Activated CD8-positive, alpha-beta memory T cell treated with anti-CD3 and anti-CD28 coated beads, Interleukin-2, amount 50 U/mL, for 24 hours (primary cell): Measurements from ENCODE around the gene TEX13A.
"Not testable (repeated sequence)": the region's sequence is repeated elsewhere in the genome, so short reads cannot be mapped to it uniquely, and the experiment has no call there.

Source experiments
- DNase-seq: peaks from one replicate; pipeline ENCODE4 v3.0.0-alpha.2; 2020; ENCODE audit errors: extremely low read depth

Gene TEX13A, protein sequence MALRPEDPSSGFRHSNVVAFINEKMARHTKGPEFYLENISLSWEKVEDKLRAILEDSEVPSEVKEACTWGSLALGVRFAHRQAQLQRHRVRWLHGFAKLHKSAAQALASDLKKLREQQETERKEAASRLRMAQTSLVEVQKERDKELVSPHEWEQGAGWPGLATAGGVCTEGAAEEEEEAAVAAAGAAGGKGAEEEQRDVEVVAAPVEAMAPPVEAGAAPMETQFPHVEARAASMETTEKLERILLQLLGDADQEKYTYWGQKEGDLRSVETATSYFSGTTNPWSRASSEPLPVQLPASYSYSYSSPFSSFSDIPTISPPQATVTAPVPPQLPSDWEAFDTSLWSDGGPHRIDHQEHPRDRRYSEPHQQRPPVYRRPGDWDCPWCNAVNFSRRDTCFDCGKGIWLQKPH

DNA sequence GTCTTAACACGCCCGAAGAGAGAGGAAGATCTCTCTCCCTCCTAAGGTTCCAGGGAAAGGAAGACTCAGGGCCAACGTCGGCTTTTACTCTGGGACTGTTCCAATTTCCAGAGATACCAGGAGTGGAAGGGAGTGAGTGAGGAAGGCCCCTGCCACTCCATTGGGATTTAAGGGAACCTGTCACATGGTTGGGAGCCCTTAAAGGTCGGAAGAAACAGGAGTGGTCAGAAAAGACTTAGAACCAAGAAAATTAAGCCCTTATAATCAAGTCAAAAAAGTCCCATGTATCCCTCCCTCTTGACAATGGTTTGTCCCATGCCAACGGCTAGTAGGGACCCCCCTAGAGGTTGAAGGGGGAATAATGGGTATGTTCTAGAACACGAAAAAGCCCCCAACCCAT lies at the start of gene TEX13A:
Gene TEX13A (minus strand): TSS at position 59 of the 400 bp plus-strand sequence. CDS start 297 bp downstream, outside the sequence.
- DNase-seq: no peak

DNA sequence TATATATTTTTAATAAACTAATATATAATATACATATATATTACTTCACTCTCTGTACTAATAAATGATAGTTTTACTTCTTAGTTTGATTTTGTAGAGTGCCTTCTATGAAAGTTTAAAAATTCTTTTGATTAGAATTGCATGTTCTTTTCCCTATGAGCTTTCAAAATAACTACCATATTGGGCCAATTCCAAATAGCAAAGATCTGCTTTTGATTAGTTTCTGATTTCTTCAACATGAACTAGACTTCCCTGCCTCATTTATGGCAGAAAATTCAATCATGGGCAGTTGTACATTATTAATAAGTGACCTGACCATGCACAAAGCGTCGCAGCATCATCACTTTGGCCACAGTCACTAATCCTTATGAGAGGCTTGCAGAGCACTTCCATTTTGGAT lies 48.9 kb upstream of the TEX13A start:
- DNase-seq: no peak

DNA sequence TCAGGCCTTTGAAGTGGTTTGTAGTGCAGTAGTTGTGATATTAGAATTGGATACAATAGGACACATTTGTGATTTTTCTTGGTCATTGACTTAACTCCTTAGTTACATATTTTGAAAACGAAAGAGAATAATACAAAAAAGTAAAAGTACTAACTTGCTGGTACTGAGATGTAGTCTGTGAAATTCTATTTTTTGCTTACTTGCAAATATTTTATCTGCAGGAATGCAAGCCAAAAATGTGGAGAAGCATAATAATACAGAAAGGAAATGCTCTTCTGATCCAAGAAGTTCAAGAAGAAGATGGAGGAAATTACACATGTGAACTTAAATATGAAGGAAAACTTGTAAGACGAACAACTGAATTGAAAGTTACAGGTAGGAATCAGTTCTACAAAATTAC lies 46.7 kb upstream of the TEX13A start:
- DNase-seq: no peak

- no peak for DNase-seq
These were observed 46.0 kb upstream of the TEX13A start for GRCh38 chrX:105266456-105266855.

DNA sequence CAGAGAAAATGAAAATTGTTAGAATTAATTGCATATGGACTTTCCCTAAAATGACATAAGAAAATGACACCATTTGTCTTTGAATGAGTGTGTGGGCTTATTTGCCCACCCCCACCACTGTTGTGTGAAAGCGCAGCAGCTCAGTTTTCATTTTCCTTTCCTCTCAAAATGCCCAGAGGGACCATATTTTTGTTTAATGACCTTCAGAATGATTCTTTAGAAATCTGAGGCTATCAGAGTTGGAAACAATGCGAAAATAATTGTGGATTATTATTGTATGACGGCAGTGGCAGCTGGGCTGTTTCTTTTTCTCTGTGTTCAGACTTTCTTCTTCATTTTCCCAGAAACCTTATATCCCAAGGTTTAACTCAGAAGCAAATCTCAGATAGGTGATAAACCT lies 44.6 kb upstream of the TEX13A start:
- DNase-seq: no peak

DNA sequence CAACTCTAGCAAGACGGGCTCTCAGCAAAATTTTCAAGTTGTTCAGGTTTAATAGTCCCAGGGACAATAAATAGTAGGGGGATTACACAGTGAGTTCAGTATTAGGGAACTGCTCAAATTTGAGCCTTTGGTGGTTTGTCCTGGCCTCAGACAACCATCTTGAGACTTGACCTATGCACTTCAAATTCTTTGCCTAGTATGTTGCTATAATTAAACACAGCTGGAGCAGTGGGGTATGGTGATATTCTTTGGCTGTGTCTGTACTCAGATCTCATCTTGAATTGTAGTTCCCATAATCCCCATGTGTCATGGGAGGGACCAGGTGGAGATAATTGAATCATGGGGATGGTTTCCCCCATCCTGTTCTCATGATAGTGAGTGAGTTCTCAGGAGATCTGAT lies 43.3 kb upstream of the TEX13A start:
- no peak for DNase-seq

DNA sequence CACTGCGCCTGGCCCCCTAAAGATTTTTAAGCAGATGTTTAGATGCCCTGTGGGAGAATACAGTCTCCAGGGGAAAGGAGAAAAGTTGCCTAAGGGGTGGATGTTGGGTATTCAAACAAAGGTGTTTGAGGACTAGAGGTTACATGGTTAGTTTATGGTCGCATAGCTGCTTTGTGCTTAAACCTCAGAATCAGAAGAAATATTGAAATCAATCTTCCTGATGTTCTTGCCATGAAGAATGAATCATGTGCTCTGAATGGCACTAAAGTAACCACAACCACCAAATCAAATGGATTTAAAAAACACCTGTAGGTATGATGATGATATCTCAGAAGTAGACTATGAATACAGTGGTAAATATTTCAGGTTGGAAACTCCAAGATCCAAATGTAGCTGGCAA lies 42.7 kb upstream of the TEX13A start:
- DNase-seq: no peak

- no peak for DNase-seq
These were observed 40.0 kb upstream of the TEX13A start for GRCh38 chrX:105260291-105261043.

DNA sequence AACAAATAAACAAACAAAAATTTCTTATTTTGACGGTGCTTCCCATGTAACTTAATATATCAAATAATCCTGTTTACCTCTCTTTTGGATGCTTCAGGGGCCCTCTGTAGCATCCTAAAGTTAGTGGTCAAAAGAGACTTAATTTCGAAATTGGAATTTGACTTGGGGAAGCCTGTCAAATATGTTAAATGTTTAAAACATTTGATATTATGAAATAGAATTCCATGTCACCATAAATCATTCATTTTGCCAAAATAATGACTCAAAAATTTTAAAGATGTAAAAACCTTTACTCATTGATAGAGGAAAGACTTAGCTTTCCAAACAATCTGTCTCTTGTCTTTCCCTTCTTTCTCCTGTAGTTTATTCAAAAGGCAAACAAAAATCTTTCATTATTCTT lies 20.6 kb upstream of the TEX13A start:
- DNase-seq: no peak

GRCh38 chrX:105237407-105237806 lies 16.9 kb upstream of the TEX13A start:
- DNase-seq: not testable (repeated sequence)

DNA sequence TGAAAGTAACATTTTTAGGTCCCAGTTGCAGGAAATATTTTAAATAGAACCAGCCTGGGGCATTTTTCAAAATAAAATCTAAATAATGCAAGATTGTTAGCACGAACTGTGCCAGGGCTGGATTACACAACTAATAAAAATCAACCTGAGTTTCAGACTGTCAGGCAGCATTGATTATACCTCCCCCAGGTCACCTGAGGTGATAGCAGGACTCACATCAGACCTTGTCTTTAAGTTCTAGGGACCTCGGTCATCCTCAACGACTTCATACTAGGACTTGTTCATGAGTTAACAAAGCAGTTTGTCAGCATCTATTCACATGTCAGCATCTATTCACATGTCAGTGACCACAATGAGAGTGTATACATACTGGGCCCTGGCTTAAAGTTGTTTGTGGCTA lies 8.7 kb upstream of the TEX13A start:
- no peak for DNase-seq

- no peak for DNase-seq
These were observed 8.1 kb upstream of the TEX13A start for GRCh38 chrX:105228602-105229001.

GRCh38 chrX:105226499-105226898 lies 6.0 kb upstream of the TEX13A start:
- no peak for DNase-seq

DNA sequence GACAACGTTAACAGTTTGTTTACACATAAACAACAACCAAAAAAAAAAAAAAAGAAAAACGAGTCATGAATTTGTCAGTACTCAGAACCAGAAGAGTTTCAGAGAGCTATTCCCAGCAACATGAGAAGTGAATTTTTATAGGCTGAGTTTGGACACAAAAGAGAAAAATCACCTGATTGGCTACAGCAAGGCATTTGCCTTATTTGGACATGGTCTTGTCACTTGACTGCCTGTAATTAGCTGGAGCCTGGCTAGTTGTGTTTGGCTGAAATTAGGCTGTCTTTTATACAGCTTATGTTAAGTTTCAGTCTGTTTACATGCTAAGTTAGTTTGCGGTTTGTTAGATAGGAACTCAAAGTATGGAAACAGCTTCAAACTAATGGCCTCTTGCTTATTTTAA lies 880 bp upstream of the TEX13A start:
- no peak for DNase-seq

DNA sequence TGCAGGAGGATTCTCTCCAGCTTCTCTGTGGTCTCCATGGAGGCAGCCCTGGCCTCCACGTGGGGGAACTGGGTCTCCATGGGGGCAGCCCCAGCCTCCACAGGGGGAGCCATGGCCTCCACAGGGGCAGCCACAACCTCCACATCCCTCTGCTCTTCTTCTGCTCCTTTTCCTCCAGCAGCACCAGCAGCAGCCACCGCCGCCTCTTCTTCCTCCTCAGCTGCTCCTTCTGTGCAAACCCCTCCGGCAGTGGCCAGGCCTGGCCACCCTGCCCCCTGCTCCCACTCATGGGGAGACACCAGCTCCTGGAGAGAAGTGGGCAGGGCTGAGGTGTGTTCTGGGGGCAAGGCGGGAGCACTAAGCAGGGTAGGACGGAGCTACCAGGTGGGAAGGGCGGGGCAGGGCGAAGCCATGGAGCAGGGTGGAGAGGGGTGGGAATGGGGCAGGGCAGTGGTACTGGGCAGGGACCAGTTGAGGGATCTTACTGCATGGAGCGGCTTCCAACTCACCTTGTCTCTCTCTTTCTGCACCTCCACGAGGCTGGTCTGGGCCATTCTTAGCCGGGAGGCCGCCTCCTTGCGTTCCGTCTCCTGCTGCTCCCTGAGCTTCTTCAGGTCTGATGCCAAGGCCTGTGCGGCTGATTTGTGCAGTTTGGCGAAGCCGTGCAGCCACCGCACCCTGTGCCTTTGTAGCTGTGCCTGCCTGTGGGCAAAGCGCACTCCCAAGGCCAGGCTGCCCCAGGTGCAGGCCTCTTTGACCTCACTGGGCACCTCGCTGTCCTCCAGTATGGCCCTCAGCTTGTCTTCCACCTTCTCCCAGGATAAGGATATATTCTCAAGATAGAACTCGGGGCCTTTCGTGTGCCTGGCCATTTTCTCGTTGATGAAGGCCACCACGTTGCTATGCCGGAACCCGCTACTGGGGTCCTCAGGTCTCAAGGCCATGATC lies 766 bp downstream of the TEX13A start:
- no peak for DNase-seq

DNA sequence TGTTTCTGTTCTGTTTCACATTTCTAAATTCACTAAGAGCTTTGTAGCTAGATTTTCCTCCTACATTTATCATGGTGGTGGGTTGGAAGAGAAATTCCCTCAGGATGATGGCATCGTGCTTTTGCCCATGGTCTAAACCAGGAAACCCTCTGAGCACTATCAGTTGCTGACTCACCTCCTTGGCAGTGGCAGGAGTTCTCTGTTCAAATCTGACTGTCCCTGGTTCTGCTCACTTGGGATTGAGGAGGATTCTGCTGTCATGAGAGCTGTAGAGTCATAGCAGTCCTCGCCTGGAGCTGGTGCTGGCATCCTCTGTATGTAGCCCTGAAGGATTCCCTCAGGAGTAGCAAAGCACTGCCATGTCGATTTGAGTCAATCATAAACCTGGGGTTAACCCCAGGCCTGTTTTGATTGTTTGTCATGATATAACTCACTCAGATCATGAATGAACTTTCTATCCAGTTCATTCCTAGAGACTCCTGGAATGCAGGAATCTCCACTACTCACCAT lies 9.4 kb downstream of the TEX13A start:
- no peak for DNase-seq

- no peak for DNase-seq
These were observed 10.2 kb downstream of the TEX13A start for GRCh38 chrX:105210258-105210657.

DNA sequence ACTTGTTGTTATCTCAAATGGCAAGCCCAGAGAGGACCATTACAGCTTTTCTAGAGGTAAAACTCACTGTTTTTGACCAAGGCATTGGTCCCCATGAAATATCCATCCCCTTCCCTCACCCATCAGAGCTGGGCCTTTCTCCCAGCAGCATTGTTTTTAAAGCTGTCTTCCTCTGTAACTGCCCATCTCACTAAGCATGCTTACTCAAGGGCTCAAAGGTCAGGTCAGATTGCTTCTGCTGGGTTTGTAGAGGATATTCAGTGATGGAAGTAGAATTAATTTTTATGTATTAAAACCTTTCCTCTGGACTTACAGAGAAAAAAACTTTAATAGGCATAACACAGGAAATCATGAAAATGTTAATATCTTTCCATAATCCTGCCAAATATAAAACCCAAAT lies 11.1 kb downstream of the TEX13A start:
- no peak for DNase-seq

DNA sequence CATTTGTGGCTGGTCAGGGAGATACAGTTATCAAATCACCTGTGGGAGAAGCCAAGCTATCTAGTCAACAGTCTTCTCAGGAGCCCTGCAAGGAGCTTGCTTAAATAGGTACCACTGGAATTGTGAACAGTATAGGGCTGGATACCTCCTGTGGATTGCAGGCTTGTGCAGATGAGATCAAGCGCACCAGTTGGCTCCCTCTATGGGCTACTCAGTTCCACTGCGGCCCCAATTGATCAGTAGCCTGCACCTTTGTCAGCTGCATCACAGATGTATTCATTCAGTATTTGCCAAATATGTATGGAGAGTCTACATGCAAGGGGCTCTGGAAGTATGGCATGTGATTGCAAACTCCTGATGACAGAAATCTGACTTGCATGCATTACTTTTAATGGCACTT lies 28.6 kb downstream of the TEX13A start:
- no peak for DNase-seq

GRCh38 chrX:105190252-105190853 lies 30.1 kb downstream of the TEX13A start:
- DNase-seq: no peak

DNA sequence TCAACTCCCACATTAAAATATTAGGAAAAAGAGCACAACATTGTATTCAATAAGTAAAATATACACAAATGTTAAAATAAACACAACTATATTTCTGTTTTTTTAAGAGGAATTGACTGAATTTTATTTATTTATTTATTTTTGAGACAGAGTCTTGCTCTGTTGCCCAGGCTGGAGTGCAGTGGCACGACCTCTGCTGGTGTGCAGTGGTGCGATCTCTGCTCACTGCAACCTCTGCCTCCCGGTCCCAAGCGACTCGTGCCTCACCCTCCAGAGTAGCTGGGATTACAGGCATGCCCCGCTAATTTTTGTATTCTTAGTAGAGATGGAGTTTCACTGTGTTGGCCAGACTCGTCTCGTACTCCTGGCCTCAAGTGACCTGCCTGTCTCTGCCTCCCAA lies 31.4 kb downstream of the TEX13A start:
- DNase-seq: no peak
